ENCODE data around the gene EGR4.

Gene EGR4

GRCh38 chr2:73244580-73244979 lies 48.8 kb downstream of the EGR4 start:
- DNase-seq (ENCODE audit: low read depth), result no peak
- TF ChIP-seq CTCF (IDR thresholded peaks at IDR 0.05; ENCODE audit: low read depth, low read length, missing control alignments), result no peak
- no peak overlapping the region for H3K4me3 ChIP-seq (ENCODE audit: low read depth, low read length)
- in situ Hi-C loops (cut with HindIII; ENCODE audit: low sequenced_read_pairs), result loop anchor here (5.0 kb wide), 1 partner anchor 48 kb away; the partner anchor contains the start of gene EGR4

- TF ChIP-seq CTCF (IDR thresholded peaks at IDR 0.05; ENCODE audit: low read depth, low read length, missing control alignments), result no peak
- peak; percentile 81 for DNase-seq (ENCODE audit: low read depth)
- in situ Hi-C loops (cut with HindIII; ENCODE audit: low sequenced_read_pairs), result loop anchor here (5.0 kb wide), 1 partner anchor 48 kb away; the partner anchor contains the start of gene EGR4
- no peak overlapping the region for H3K4me3 ChIP-seq (ENCODE audit: low read depth, low read length)
Observed at GRCh38 chr2:73243884-73244570, 49.3 kb downstream of the EGR4 start.
